ENCODE results near the gene OR1F1. TPM values are rescaled to one million over a fixed set of nuclear protein-coding genes. Genes with fewer than 3 reads are reported as not detected.

The OR1F1 gene
- polyA plus RNA-seq, 1 donor = not detected

GRCh38 chr16:3249020-3249419 lies 61.0 kb downstream of the OR1F1 start:
- DNase-seq = no peak

GRCh38 chr16:3249451-3249850 lies 61.4 kb downstream of the OR1F1 start:
- DNase-seq = no peak

DNA sequence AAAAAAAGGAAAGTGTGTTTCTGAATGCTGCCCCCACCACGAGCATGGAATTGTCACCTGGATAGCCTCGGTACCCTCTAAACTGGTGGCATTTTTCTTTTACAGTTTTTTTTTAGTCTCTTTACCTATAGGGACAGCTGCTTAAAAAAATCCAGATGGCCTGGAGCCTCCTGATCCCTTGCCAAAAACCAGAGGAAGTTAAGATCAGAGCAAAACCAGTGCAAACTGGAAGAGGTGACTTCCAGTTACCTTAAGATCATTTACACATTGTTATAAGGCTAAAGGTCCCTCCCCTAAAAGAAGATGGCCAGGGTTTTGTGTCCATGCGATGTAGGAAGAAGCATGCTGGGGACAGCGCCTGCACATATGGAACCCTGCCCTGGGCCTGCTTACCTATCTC lies 65.0 kb downstream of the OR1F1 start:
- DNase-seq = no peak

- no peak for DNase-seq
Measured at GRCh38 chr16:3254309-3254708, 66.3 kb downstream of the OR1F1 start.

Other genes starting within 250 kb of the OR1F1 start
- 1.4 TPM for gene KREMEN2, start 223.9 kb upstream of the OR1F1 start, polyA plus RNA-seq (ENCODE audit: insufficient read length)
- gene PAQR4, start 218.9 kb upstream of the OR1F1 start, polyA plus RNA-seq (ENCODE audit: insufficient read length) = 9.6 TPM
- 22.0 TPM for gene PKMYT1, start 207.8 kb upstream of the OR1F1 start, polyA plus RNA-seq (ENCODE audit: insufficient read length)
- gene CLDN9, start 175.3 kb upstream of the OR1F1 start, polyA plus RNA-seq (ENCODE audit: insufficient read length) = 2.0 TPM
- gene CLDN6, start 170.0 kb upstream of the OR1F1 start, polyA plus RNA-seq (ENCODE audit: insufficient read length) = 29.6 TPM
- 6.7 TPM for gene TNFRSF12A, start 167.8 kb upstream of the OR1F1 start, polyA plus RNA-seq (ENCODE audit: insufficient read length)
- gene HCFC1R1, start 164.3 kb upstream of the OR1F1 start, polyA plus RNA-seq (ENCODE audit: insufficient read length) = 56.2 TPM
- 29.5 TPM for gene THOC6, start 164.2 kb upstream of the OR1F1 start, polyA plus RNA-seq (ENCODE audit: insufficient read length)
- gene BICDL2, start 151.3 kb upstream of the OR1F1 start, polyA plus RNA-seq (ENCODE audit: insufficient read length) = 2.6 TPM
- gene MMP25, start 141.6 kb upstream of the OR1F1 start, polyA plus RNA-seq (ENCODE audit: insufficient read length) = 1.7 TPM
- gene IL32, start 122.6 kb upstream of the OR1F1 start, polyA plus RNA-seq (ENCODE audit: insufficient read length) = 23.4 TPM
- 0.10 TPM for gene ZSCAN10, start 88.9 kb upstream of the OR1F1 start, polyA plus RNA-seq (ENCODE audit: insufficient read length)
- gene ZNF205, start 75.6 kb upstream of the OR1F1 start, polyA plus RNA-seq (ENCODE audit: insufficient read length) = 15.2 TPM
- gene ZNF213, start 53.2 kb upstream of the OR1F1 start, polyA plus RNA-seq (ENCODE audit: insufficient read length) = 13.2 TPM
- gene ZNF200, start 47.0 kb downstream of the OR1F1 start, polyA plus RNA-seq (ENCODE audit: insufficient read length) = 16.9 TPM
- gene MEFV, start 68.4 kb downstream of the OR1F1 start, polyA plus RNA-seq (ENCODE audit: insufficient read length) = 0.35 TPM
- 52.1 TPM for gene ZNF263, start 95.3 kb downstream of the OR1F1 start, polyA plus RNA-seq (ENCODE audit: insufficient read length)
- gene TIGD7, start 117.2 kb downstream of the OR1F1 start, polyA plus RNA-seq (ENCODE audit: insufficient read length) = 13.3 TPM
- 77.0 TPM for gene ZNF75A, start 117.3 kb downstream of the OR1F1 start, polyA plus RNA-seq (ENCODE audit: insufficient read length)
- gene OR2C1, start 167.7 kb downstream of the OR1F1 start, polyA plus RNA-seq (ENCODE audit: insufficient read length) = 1.3 TPM
- gene ZSCAN32, start 212.8 kb downstream of the OR1F1 start, polyA plus RNA-seq (ENCODE audit: insufficient read length) = 21.4 TPM
- gene ZNF174, start 213.0 kb downstream of the OR1F1 start, polyA plus RNA-seq (ENCODE audit: insufficient read length) = 16.2 TPM

Measured in left kidney (tissue), 2 donors.